D341Med (cell line): Measurements from ENCODE around the gene NACA2.
A peak's percentile ranks its signal among the peaks of the same experiment; 100 is the strongest.
"Not testable (repeated sequence)": the region's sequence is repeated elsewhere in the genome, so short reads cannot be mapped to it uniquely, and the experiment has no call there.

Experiments
- DNase-seq: peaks from one replicate; pipeline ENCODE4 v3.0.0; 2012; ENCODE audit warnings: low spot score

Gene NACA2

DNA sequence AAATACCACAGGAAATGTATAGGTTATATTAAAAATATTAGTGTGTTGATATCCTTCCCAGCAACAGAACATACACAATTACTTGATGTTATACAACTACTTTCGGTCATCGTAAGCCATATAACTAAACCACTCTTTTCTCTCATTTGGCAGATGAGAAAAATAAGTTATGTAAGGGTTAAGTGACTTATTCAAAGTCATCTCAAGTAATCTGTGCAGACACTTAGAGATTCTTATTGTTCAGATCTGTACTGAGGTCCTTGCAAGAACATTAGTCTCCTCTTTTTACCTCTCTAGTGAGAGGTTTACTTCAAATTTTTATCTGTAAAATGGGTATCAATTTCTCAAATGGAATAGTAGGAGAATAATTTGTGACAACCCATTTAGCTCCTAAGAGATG lies 15.0 kb downstream of the NACA2 start:
- DNase-seq = no peak

DNA sequence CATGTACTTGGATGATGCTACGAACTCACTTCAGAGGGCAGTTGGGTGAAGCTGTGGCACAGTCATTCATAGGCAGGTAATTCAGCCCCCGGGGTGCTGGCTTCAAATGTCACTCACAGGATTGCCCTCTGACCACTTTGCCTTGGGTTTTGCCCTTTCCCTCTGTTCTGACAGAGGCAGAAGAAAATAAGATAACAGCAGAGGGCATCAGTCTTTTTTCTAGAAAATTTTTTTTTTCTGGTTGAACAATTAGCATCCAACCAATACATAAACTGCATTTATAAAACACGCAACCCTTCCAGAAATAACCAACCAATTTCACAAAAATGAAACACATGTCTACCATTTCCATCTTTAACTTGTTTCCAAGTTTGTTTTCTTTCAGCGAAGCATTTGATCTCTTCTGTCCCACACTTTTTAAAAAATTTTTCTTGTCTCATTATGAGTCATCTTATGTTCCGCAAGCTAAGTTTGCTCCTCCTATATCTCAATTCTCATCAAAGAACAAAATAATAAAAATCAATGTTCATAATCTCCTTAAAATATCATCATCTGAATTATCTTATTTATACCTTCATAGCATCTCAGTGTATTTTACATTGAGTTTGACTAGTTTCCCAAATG lies 15.6 kb downstream of the NACA2 start:
- no peak for DNase-seq

DNA sequence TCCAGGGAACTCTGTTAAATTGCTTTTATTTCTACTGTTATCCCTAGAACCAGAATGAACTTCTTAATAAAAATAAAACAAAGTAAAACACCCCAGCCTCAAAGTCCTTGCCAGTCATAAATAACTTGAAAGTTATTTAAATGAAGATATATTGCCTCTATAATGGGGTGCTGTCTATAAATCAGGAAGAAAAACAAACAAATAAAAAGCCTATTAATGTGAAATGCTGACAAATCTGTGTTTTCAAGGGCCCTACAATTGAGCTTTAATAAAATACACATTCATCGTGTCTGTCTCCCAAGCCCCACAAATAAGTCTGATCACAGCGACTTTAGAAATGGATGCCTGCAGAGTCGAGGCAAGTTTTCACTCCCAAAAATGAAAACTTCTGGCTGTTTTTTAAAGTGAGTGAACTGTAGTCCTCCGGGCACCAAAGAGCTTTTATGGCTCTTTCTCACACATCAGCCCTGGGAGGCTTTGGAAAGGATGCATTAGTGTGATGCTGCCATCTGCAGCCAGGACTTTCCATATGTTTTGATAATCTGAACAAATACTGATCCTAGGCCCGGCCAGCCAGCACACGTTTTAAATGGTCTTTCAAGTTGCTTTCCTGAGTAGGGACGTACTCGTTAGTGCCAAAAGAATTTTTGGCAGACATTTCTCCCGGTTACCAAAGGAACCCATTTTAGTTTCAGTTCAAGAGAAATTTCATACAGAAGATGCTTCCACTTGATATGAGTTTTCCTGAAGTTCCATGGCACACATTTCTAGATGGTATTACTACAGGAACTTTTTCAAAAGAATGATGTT lies 16.3 kb downstream of the NACA2 start:
- peak; percentile 74 for DNase-seq

DNA sequence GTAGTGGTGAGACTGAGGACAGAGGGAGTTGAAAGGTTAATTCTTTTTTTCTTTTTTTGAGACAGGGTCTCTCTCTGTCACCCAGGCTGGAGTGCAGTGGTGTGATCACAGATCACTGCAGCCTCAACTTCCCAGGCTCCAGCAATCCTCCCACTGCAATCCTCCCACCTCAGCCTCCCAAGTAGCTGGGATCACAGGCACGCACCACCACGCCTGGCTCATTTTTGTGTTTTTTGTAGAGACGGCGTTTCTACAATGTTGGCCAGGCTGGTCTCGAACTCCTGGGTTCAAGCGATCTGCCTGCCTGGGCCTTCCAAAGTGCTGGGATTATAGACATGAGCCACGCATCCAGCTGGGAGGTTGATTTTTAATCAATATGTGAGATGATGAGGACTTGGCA lies 18.5 kb downstream of the NACA2 start:
- DNase-seq = not testable (repeated sequence)

DNA sequence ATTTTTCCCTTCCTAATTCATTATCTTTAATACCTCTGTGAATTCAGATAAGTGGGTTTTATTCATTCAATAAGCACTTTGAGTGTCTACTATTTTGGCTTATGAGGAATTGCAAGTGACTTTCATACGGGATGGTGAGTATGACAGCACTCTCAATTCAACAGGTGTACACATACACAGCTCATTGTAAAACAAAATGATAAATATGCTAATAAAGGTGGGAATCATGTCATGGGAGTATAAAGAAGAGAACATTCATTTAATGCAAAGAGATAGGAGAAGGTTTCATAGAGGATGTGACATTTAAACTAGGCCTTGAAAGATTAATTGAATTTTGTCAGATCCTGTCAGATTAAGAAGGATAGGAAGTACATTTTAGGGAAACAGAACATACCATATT lies 19.4 kb downstream of the NACA2 start:
- no peak for DNase-seq

DNA sequence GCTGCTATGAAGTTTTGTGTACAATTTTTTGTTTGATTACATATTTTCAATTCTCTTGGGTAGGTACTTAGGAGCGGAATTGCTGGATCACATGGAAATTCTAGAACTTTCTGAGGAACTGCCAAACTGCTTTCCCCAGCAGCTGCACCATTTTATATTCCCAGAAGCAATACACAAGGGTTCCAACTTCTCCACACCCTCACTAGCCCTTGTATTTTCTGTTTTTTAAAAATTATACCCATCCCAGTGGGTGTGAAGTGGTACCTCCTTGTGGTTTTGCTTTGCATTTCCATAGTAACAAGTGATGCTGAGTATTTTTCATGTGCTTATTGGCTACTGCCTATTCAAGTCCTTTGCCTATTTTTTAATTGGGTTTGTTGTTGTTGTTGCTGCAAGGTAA lies 20.9 kb downstream of the NACA2 start:
- no peak for DNase-seq

DNA sequence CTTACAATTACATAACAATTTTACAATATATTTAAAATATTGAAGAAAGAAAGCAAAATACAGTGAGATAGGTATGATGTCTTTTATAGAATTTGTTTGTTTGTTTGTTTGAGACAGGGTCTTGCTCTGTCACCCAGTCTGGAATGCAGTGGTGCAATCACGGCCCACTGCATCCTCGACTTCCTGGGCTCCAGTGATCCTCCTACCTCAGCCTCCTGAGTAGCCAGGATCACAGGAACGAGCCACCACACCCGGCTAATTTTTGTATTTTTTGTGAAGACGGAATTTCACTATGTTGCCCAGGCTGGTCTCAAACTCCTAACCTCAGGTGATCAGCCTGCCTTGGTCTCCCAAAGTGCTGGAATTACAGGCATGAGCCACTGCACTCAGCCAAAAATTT lies 21.5 kb downstream of the NACA2 start:
- DNase-seq = not testable (repeated sequence)

DNA sequence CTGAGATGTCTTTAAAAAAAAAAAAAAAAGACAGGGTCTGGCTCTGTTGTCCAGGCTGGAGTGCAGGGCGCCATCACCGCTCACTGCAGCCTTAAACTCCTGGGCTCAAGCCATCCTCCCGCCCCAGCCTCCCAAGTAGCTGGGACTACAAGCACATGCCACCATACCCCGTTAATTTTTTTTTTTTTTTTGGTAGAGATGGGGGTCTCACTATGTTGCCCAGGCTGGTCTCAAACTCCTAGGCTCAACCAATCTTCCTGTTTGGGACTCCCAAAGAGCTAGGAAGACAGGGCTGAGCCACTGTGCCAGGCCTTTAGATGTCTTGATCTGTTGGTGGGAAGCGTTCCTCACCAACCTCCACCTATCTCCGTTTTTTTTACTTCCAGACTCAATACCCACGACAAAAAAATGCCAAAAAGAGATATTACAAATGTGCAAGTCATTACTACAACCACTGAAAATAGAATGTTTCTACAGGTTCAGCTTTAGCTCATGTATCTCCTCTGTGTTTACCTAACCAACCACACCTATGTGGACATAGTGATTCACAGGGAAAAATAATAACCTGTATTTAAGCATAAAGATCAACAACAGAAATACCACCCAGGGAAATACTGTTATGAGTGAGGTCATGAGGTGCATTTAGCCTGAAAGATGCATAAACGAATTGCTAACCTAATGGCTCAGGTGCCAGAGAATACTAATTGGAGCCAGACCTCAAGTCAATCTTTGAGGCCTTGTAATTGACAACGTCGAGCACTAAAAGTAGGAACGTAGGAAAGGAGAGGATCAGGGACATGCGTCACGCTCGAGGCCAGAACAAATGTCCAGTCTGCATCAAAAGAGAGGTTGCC lies 22.6 kb downstream of the NACA2 start:
- no peak for DNase-seq

DNA sequence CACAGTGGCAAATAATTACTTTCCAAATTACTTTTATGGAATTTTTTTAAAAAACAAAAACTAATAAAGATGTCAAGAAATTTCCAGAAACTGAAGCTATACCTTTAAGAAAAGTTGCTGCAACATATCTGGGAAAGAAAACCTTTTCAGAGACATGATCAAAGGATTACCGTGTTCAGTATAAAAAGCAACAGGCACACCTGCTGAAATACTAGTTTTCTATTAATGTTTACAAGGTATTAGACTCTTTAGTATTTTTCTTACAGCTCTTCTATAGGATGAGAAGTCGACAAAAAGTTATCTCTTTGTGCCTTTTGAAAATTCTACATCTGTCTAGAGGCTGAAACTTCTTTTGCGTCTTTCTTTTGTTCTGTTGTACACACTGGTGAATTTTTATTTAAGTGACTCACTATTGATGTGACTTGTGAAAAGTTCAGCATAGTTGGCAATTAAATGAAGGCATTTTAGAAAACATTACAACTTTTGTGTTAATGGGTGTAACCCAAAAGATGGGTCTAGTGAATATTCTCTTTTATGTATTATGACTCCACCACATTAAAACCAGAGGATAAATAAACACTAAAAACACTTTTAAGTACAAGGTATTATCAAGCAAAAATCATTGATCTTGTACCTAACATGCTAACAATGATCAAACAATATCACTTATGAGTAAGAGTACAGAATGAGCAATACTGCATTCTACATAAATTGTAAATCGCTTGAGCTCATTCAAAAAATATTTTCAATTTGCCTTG lies 23.8 kb downstream of the NACA2 start:
- no peak for DNase-seq

DNA sequence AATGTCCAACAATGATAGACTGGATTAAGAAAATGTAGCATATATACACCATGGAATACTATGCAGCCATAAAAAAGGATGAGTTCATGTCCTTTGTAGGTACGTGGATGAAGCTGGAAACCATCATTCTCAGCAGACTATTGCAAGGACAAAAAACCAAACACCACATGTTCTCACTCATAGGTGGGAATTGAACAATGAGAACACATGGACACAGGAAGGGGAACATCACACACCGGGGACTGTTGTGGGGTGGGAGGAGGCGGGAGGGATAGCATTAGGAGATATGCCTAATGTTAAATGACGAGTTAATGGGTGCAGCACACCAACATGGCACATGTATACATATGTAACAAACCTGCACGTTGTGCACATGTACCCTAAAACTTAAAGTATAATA lies 24.6 kb downstream of the NACA2 start:
- DNase-seq = not testable (repeated sequence)

DNA sequence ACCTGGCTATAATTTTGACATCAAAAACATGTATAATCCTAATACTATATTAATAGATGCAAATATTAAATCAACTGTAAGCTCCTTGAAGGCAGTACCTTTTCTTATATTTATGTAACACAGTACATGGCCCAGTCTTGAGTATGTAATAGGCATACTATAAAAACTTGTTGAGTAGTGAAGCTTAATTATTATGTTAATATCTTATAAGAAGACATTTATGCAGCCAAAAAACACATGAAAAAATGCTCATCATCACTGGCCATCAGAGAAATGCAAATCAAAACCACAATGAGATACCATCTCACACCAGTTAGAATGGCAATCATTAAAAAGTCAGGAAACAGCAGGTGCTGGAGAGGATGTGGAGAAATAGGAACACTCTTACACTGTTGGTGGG lies 25.2 kb downstream of the NACA2 start:
- DNase-seq = not testable (repeated sequence)

DNA sequence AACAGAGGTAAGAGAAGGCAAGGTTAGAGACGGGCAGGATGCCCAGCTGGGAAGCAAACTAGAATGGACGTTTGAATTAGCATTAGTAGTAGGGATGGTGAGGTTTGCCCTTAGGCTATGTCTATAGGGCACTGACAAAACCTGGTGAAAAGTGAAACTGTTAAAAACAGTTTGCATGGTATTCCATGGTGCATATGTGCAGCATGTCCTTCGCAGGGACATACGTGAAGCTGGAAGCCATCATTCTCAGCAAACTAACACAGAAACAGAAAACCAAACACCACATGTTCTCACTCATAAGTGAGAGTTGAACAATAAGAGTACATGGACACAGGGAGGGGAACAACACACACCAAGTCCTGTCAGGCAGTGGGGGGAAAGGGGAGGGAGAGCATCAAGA lies 25.8 kb downstream of the NACA2 start:
- DNase-seq = no peak

DNA sequence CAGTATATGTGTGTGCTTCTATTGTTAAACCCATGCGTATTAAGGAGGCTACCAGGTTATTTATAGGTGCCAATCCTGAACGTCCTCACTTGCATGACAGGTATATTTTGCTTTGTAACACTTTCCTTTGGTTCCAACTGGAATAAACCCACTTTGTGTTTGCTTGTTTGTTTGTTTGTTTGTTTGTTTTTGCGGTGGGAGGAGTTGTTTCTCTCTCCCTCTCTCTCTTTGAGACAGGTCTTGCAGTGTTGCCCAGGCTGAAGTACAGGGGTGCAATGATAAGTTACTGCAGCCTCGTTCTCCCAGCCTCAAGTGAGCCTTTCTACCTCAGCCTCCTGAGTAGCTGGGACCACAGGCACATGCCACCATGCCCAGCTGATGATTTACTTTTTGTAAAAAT lies 28.7 kb downstream of the NACA2 start:
- no peak for DNase-seq

DNA sequence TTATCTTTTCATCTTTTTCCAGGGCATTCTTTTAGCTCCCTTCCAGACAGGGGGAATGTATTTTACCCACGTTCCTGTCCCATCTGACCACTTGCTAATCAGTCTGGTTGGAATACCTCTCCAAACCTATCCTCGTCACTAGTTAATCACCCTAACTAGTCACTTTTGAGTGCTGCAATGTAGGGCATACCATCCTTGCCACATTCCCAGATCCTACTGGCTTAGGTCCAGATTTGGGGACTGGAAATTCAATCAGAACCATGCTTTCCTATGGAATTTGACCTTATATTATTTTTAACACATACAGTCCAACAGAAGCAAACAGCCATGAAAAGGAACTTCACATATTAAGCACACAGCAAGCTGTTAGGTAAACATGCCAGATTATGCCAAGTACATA lies 29.7 kb downstream of the NACA2 start:
- no peak for DNase-seq

DNA sequence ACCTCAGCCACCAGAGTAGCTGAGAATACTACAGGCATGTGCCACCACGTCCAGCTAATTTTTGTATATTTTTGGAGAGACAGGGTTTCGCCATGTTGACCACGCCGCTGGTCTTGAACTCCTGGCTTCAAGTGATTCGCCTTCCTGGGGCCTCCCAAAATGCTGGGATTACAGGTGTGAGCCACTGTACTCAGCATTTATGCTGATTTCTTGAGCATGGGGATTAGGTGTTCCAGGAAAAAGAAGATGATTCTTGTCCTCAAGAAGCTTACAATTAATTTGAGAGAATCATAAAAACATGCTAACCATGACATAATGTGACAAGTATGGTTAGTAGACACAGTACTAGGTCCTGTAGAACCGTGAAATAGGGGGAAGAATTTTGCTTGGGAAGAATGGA lies 30.9 kb downstream of the NACA2 start:
- no peak for DNase-seq

DNA sequence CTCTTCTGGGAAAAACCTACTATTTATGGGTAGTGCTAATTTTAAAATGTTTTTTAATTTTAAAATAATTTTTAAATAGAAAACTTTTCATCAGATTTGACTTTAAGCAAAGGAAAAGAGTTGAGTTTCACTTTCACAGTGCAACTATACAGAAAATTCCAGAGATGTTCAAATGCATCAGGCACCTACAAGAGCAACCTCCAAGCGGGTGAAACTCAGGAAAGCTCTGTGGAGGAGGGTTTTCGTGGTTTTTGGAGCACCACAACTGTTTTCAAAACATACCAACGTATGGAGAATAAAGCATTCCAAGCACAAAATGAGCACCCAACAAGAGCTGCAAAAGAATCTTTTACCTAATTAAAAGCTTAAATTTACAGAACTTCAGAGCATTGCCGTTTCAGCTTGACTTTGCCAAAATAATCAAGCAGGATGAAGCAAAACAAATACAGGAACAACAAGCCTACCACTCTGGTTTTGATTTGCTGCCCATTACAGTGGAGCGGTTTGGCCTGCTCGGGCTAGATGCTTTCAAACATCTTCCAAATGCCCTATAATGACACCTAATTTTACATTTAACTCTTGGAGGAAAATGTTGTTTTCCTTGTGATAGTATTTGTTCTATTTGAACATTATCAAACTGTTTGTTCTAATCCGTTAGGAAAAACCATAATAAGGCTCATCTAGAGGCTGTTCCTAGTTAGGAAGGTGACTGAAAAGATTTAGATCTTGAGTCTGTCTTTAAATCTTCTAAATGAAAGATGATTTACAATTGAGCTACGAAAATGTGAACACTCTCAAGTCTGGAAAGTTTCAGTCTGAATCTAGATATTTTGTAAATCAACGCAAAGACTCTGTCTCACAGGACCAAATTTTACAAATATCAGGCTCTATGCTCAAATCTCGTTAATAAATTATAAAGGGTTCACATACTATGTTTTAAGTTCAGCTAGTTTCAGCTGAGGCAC lies 34.5 kb downstream of the NACA2 start:
- DNase-seq = no peak

DNA sequence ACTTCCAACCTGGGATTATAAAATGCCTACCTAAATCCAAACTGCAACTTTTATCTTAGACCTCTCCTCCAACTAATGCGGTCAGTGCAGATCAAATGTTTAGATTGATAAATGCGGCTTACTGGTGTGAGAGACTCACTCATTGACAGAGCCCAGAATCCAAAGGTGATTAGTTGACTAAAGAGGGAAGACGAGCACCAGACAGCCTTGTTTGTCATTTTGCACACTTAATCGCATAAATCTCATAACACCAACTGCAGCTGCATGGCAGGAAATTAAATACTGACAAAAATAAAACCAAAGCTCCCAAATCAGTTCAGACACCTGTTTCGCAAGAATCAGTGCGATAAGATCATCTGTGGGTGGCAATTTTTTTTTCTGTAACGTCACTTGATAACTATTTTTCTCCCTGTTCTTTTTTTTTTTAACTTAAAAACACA lies 35.9 kb downstream of the NACA2 start:
- peak; percentile 38 for DNase-seq

DNA sequence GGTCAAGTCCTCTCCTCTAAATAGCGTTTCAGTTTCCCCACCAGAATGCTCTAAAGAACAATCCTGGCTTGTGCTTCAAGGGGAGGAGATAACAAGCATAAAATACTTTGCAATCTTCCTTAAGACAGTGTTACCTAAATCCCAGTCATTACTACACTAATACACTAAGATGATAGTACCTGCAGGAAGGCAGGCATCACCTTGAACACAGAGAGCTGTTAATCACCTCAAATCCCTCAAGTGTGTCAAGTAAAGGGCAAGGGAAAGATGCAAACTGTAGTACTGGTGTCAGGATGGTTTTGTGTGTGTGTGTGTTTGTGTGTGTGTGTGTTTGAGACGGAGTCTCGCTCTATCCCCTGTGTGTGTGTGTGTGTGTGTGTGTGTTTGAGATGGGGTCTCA lies 36.8 kb downstream of the NACA2 start:
- no peak for DNase-seq

DNA sequence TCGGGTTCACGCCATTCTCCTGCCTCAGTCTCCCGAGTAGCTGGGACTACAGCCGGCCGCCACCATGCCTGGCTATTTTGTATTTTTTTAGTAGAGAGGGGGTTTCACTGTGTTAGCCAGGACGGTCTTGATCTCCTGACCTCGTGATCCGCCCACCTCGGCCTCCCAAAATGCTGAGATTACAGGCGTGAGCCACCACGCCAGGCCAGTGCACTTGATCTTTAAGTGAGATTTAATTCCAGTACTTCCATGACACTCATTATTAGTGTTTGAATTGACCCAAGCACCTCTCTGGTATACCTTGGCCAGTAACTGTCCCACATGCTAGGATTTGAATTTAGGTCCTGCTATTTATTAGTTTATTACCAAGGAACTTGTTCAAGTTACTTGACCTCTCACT lies 38.5 kb downstream of the NACA2 start:
- not testable (repeated sequence) for DNase-seq

DNA sequence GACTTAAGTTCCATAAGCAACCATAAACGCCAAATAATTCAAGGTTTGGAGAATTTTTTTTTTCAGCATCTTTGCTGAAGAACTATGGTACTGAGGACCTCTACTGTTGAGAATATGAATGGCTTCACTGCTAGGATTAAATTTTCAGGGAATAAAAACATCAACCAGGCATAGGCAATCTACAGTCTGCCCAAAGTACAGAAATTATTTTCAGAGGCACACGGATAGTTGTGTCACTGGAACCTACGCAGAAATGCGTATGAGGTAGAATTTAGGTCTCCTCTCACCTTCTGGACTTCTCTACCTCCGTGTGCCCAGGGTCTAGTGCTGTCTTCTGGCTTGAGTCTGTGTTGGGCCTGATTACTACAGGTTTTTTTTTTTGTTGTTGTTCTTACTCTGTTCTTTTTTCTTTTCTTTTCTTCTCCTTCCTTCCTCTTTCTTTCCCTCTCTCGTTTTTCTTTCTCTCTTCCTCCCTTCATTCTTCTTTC lies 39.7 kb downstream of the NACA2 start:
- peak; percentile 60 for DNase-seq

DNA sequence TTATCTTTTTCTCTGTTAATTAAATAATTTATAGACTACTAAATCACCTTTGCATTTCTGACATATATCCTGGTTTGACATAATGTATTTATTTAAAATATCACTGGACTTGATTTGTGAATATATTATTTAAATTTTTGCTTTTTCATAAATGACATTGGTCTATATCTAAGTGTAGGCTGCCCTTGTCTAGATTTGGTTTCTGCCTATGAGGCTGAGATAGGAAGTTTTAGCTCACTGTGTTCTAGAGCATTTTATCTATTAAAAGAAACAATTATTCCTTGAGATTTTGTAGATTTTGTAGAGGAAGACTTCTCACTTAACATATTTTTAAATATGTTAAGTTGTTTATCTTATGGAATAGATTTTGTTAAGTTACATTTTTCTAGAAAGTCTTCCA lies 43.9 kb downstream of the NACA2 start:
- DNase-seq = no peak
